GM19452 (cell line): ENCODE data around the gene ZC3H10.
"Not testable (repeated sequence)": the region's sequence is repeated elsewhere in the genome, so short reads cannot be mapped to it uniquely, and the experiment has no call there.

Experiments
- ATAC-seq: cut with Tn5 transposase; IDR thresholded peaks from one replicate; pipeline ENCODE4 v1.9.1; 2021; ENCODE audit not compliant: unreplicated experiment

The ZC3H10 gene

DNA sequence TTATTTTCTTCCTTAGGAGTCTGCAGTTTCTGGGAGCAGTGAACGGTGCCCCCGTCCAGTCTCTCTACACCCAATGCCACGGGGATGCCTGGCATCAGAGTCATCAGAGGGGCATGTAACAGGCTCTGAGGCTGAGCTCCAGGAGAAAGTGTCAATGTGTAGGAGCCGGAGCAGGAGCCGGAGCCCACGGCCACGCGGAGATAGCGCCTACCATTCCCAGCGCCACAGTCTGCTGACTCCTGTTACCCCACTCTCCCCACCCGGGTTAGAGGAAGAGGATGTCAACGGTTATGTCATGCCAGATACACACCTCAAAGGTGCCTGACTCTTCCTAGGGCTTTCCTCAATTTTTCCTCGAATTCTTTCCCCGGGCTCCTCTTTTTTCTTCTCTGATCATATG lies 17.0 kb upstream of the ZC3H10 start:
- no peak for ATAC-seq

DNA sequence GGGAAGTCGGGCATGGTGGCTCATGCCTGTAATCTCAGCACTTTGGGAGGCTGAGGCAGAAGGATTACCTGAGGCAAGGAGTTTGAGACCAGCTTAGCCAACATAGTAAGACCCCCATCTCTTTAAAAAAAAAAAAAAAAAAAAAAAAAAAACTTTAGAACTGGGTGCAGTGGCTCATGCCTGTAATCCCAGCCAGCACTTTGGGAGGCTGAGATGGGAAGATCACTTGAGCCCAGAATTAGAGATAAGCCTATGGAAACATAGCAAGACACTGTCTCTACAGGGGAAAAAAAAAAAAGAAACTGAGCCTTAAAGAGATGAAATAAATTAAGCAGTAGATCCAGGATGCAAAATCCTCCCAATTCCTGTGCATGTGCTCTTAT lies 15.4 kb upstream of the ZC3H10 start:
- ATAC-seq = no peak

DNA sequence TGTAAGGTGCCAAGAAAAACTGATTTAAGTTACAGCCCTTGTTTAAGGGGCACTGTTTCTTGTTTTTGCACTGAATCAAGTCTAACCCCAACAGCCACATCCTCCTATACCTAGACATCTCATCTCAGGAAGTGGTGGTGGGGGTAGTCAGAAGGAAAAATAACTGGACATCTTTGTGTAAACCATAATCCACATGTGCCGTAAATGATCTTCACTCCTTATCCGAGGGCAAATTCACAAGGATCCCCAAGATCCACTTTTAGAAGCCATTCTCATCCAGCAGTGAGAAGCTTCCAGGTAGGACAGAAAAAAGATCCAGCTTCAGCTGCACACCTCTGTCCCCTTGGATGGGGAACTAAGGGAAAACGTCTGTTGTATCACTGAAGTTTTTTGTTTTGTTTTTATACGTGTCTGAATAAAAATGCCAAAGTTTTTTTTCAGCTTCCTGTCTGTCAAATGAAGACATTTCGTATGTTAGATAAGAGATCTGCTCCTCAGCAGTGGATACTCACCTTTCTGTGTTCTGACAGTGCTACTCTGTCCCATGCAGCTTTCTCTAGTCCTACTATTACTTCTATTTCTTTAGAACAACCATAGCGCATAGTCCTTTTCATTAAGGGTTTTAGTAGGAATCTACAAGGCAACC lies 14.9 kb upstream of the ZC3H10 start:
- no peak for ATAC-seq

DNA sequence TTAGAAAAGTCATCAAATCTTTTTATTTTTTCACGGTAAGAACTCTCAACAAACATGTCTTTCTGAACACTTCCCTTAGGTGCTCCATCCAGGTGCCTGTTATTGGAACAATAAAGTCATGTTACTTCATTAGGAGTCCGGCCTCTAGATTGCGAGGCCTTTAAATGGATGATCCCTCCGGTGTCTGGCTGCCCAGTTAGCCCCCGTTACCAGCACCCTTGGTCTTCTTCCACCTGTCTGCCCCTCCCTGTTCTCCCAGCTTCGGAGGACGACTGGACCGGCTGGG lies 14.3 kb upstream of the ZC3H10 start:
- ATAC-seq = no peak

DNA sequence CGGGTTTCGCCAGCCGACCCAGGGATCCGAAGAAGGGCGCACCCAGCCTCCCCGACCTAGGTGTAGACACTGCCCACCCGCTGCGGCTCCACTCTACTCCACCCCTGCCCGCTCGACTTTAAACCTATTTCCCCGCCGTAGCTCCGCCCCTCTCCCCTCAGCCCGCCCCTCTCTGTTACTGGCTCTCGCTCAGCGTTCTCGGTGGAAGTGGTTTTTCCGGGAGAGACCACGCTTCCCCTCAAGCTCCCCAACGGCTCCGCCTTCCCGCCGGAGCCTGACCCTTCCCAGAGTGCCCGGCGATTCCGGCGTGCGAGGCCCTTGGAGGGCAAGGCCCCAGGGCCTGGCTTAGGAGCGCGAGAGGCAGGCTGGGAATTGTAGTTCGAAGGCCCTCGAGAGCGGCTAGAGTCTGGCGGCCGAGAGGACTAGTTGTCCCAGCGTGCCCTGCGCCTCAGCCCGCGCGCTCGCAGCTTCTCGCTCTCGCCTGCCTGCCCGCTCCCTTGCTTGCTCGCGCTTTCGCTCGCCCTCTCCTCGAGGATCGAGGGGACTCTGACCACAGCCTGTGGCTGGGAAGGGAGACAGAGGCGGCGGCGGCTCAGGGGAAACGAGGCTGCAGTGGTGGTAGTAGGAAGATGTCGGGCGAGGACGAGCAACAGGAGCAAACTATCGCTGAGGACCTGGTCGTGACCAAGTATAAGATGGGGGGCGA lies 13.8 kb upstream of the ZC3H10 start, which contains the start of gene PA2G4:
TSS of gene PA2G4 (plus strand) at position 451 of the 706 bp plus-strand sequence. CDS start at position 630, 179 bp downstream.
- ATAC-seq = peak; percentile 93

DNA sequence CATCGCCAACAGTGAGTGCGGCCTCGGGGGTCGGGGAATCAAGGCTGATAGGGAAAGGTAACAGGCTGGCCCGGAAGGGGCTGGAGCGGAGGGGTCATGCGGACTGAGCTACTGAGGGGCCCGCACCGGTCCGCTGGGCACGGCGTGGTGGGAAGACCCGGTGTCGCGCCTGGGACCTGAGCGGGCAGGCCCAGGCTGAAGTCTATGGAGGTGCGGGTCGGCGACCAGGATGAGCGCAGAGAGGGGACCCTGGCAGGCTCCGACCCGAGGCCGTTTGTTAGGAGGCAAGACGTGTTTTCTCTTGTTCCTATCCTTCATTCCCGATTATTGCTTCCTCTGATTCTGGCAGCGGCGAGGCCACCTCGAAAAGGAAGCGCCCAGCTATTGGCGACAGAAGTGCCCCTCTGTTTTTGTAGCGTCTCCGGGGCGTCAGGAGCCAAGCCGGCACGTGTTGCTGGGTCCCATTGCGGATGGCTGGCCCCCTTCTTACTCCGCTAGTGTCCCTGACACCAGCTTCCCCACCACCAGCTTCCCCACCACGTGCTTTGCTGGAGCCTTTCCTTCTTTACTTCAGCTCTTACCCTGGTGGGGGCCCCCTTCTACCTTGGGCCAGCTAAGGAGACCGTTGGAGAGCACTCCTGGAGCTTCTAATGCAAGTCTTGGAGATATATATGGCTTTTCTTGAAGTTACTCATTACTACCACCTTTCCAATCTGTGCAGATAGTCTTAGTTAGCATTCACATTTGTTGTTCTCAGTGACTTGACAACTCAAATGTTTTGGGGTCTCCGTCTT lies 13.1 kb upstream of the ZC3H10 start:
- ATAC-seq = peak; percentile 7

DNA sequence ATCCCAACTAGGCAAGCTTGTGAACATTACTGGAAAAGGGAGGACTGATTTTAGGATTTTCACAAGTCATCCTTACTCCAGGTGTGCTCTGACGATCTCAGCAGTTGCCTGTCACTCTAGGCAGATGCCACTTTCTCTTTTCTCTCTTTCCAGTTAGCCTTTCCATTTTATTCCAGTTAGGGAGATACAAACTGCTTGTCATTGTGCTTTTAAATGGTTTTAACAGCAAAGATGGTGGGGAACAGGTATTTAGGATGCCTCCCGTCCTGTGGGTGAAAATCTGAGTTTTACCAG lies 12.5 kb upstream of the ZC3H10 start:
- ATAC-seq = no peak

DNA sequence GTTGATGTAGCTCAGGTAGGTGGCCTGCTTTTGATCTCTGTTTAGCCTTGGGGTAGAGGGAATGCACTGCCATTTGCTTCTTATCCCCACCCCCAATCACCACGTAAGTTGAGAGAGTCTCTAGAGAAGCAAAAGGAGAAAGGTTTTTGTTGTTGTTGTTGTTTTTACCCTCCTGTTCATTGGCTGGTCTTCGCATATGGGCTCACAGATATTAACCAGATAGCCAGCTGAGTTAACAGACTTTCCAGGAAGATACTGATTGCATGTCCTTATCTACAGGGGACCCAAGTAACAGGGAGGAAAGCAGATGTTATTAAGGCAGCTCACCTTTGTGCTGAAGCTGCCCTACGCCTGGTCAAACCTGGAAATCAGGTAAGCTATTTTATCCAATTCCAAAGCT lies 10.8 kb upstream of the ZC3H10 start:
- no peak for ATAC-seq

DNA sequence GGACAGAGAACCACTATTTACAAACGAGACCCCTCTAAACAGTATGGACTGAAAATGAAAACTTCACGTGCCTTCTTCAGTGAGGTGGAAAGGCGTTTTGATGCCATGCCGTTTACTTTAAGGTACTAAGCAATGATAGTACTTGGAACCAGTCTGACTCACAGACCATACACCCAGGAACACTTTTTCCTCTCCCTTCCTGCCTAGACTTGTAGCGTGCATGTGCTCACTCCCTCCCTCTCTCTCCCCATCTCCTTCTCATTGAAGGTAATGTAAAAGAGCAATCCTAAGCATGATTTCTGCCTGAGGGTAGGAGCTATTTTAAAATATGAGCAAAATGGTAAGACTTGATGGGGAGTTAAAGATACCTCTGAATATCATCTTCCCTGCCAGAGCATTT lies 7.5 kb upstream of the ZC3H10 start:
- no peak for ATAC-seq

DNA sequence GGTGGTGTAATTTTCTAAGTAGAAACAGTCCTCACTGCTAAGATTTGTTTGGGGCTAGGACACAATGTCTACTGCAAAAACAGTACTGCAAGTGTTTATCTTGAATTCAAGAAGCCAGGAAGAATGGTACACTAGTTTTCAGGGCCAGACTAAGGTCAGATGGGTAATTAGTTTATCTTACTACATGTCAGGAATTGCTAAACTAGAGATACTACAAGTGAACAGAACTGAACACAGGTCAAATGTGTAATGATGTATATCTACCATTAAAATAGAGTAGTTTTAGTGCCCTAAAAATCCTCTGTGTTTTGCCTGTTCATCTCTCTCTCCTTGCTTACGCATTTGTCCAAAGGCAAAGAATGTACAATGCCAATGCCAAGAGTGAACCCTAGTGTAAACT lies 4.0 kb upstream of the ZC3H10 start:
- no peak for ATAC-seq

DNA sequence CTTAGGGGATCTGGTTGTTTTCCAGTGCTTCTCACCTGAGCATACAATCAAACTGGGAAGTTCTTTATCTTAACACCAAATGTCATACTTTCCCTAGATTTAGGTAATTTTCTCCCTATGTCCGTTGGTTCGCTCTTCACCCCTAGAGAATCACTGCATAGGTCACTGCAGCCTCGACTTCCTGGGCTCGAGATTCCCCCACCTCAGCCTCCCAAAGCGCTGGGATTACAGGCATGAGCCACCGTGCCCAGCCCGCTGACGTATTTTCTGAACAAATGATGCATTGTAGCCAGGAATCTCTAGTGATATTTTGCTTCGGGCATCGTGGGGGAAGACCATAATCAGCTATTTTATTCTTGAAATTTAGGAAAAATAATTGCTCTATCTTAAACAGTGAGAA lies 2.7 kb upstream of the ZC3H10 start:
- ATAC-seq = no peak

DNA sequence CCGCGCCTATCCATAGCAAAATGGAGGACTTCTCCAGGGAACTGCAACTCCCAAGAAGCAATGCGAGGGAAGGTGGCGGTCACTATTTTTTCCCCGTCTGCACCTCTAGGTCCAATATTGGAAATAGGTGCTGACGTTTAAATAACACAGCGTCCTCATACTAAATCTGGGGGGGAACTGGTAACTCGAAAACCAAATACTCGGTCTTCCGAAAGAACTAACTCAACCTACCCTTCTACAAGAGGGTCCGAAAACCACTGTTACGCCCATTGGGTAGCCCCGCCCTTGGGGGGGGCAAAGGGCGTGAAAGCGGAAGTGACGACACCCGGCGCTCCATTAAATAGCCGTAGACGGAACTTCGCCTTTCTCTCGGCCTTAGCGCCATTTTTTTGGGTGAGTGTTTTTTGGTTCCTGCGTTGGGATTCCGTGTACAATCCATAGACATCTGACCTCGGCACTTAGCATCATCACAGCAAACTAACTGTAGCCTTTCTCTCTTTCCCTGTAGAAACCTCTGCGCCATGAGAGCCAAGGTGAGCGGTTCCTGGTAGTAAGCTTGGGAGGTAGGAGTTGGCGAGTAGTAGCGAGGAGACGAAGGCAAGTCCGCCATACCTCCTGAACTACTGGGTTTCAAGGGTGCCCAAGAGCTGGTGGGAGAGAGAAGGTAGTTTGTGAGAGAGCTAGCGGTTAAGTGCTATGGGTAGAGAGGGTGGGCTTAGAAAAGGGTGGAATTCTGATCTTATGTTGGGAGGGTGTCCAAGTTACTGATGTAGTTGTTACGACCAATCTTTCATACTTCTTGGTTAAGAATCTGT lies 1.6 kb upstream of the ZC3H10 start, which contains the start of gene RPL41:
TSS of gene RPL41 (plus strand) at position 367 of the 815 bp plus-strand sequence.
- ATAC-seq = peak; percentile 46

DNA sequence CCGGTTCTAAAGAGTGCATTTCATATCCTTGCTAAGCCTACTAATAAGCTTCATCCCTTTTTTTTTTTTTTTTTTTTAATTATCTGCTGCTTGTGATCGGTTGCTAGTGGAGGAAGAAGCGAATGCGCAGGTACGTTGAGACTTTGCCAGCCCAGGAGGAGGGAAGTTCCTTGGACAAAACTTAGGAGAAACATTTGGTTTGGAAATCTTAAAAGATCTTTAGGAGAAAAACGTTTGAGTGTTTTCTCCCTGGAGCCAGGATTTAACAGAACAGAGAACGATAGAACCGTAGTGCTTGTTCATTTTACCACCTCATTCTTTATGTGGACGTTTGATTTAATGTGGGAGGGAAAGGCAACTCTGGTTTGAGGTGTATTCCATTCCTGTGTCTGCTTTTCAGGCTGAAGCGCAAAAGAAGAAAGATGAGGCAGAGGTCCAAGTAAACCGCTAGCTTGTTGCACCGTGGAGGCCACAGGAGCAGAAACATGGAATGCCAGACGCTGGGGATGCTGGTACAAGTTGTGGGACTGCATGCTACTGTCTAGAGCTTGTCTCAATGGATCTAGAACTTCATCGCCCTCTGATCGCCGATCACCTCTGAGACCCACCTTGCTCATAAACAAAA lies 872 bp upstream of the ZC3H10 start:
- ATAC-seq = not testable (repeated sequence)

DNA sequence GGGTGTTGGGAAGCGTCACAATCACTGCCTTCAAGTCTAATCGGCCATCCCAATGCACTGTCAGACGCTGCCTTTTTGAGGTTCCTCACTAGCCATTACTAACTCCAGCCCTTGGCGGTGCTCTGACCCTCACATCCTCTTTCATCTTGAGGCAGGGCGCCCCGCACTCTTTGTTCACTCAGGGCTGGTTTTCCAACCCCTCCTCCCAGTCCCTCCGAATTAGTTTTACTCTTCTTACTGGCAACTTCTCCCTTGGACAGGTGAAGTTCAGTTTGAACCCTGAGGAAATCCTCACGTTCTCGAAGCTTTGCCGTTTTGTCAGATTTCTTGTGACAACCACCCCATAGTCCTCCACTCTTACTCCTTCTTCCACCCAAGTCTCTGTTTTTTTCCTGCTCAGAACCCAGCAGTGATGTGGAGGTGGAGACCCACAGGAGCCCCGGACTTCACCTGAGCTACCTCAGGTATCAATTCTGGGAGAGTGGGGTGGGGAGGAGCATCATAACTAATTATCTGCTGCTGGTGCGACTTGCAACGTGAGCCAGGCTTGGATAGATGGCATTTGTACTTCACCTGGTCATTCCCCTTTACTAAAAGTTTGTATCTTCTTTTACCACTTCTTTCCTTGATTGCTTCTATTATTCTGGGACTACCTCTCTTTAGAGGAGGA lies 757 bp downstream of the ZC3H10 start:
- ATAC-seq = no peak

DNA sequence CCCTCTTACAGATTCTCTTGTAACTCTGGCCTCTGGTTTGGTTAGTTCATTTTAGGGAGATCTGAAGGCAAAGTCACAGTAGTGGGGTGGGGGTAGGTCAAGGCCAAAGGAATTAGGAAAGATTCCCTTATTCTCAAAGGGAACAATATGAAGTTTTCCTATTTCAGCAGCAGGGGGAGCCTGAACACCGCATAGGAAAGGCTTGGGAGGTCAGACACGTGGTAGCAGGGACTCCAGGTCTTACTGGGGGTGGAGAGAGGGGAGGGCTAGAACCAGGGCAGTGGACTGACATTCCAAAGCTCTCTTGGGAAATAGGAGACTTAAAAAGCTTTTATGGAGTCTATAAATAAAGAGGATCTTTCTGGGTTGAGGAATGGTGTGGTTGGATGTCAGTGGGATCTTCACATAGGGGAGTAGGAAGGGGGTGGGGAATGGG lies 1.3 kb downstream of the ZC3H10 start:
- ATAC-seq = no peak

DNA sequence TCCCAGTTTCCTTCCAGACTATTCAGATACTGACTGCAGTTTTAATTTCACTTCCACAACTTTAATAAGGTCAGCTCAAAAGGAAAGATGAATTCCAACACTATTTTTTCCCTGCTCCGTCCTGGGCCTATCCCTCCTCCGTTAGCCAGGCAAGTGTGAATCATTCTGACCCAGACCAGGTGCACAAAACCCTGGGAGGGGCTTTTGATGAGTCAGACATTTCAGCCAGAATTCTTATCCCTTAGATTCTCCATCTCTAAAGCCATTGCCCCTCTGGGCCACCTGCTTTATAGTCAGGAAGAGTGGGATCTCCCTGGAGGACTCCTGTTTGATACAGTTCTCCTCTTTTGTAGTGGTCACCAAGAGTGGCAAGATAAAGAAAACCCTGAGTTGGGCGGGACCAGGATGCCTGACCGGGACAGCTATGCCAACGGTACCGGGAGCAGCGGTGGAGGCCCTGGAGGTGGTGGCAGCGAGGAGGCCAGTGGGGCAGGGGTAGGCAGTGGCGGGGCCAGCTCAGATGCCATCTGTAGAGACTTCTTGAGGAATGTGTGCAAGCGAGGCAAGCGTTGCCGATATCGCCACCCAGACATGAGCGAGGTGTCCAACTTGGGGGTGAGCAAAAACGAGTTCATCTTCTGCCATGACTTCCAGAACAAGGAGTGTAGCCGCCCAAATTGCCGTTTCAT lies 2.2 kb downstream of the ZC3H10 start:
- no peak for ATAC-seq

DNA sequence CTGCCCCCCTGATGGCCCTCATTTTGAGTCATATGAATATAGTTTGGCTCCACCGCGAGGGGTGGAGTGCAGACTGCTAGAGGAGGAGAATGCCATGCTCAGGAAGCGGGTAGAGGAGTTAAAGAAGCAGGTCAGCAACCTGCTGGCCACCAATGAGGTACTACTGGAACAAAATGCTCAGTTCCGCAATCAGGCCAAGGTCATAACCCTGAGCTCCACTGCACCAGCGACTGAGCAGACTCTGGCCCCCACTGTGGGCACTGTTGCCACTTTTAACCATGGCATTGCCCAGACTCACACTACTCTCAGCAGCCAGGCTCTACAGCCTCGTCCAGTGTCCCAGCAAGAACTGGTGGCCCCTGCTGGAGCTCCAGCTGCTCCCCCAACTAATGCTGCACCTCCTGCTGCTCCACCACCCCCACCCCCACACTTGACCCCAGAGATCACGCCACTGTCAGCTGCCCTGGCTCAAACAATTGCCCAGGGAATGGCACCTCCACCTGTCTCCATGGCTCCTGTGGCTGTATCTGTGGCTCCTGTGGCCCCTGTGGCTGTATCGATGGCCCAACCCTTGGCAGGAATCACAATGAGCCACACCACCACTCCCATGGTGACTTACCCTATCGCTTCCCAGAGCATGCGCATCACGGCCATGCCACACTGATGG lies 3.3 kb downstream of the ZC3H10 start:
- ATAC-seq = no peak

DNA sequence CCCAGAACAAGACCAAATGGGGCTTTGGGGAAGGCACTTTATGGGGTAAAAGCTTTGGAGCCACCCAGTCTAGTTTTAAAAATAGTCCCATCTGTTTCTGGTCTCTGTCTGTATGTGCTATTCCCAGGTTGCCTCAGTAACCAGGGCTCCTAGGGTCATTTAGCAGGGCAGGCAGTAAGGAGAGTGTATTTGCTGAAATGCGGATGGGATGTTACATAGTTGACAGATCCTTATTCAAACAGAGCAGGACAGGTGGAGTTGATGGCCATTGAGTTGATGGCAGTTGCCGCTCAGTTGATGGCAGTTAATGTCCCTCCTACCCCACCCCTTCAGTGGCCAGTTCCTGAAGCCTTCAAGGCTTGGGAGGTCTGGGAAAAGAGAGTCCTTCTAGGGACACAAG lies 4.6 kb downstream of the ZC3H10 start:
- no peak for ATAC-seq

DNA sequence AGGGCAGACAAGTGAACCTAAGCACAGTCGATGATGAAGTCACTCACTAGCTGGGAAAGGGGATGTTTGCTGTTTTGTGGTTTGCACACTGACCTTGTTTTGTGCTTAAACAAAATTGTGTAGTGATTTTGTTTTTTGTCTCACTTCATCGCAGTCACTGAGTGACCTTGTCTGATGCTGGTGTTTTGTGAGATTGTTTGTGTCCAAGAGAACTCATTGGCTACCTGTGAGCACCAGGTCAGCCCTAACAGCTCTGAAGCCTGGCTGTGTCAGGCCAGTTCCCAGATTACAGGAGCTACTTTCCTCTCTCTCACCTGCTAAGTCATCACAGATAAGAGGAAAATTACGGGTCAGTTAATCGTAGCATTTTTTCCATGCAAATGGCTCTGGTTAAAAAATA lies 6.1 kb downstream of the ZC3H10 start:
- no peak for ATAC-seq
